IPS DF 4.7 (cell line): ENCODE measurements around the gene CDKAL1.
A peak's percentile ranks its signal among the peaks of the same experiment; 100 is the strongest.

Source experiments
- DNase-seq: peaks from one replicate; pipeline ENCODE4 v3.0.0-alpha.2; 2013; ENCODE audit warnings: low spot score; ENCODE audit errors: extremely low read depth

CDKAL1 gene

DNA sequence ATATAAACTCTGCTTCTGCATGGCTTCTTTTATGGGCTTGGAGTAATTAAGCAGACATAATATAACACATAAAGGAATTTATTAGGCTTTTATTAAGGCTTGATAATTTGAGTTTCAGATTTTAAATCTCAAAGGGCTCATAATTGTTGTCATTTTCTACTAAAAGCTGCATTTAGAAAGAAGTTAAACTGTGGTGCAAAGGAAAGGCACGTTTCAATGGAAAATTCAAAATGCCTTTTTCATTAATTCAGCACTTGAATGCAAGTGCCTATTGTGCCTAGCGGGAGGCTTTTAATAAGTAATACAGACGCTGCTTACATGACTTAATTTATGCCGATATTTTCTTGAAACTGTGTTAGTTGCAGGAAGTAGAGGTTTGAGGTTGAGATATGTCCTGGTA is 627.5 kb downstream of the CDKAL1 start:
- DNase-seq, result no peak

DNA sequence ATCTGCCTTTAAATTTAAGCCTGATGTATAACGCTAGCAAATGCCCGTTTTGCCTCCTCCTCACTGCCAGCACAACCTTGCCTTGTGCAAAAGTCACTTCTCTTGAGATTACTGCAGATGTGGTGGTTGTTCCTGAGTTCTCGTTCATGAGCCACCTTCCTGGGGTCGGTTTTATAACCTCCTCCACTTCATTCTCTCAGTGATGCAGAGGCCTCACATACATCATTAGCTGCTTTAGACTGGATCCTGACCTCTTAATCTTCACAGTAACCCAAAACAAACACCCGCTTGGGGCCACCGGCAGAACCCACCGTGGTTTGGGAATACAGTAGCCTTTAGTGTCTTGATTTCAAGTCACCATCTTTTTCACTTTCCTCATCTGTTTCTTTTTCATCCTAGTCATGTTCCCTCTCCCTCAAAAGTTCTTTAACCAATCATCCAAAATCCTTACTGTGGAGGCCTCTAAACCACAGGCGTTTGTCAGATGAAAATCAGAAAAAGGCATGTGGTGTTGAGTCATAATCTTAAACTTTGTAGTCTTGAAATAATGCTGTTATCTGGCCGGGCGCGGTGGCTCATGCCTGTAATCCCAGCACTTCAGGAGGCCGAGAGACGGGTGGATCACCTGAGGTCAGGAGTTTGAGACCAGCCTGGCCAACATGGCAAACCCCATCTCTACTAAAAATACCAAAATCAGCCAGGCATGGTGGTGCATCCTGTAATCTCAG is 629.0 kb downstream of the CDKAL1 start:
- no peak for DNase-seq

- no peak for DNase-seq
Measured at GRCh38 chr6:21163838-21164180, 629.6 kb downstream of the CDKAL1 start.

- DNase-seq, result no peak
Measured at GRCh38 chr6:21164768-21165326, 630.6 kb downstream of the CDKAL1 start.

- no peak for DNase-seq
Measured at GRCh38 chr6:21166754-21167153, 632.5 kb downstream of the CDKAL1 start.

DNA sequence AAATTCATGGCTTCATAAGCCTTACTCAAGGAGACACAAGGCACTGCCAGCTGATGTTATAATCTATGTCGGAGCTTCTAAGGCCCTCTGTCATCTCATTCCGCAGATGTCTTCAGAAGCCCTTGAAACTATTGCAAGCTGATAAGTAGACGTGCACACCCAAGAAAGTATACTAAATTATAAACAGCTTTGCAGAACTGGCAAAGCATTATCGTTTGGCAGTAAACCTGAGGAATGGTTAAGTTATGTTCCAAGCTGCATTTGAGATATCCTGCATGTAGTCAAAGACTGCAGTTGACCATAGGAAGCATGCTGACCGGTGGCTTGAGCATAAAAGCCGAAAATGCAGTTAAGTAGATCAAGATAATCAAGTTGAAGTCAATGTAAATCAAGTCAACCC is 633.5 kb downstream of the CDKAL1 start:
- DNase-seq, result no peak

DNA sequence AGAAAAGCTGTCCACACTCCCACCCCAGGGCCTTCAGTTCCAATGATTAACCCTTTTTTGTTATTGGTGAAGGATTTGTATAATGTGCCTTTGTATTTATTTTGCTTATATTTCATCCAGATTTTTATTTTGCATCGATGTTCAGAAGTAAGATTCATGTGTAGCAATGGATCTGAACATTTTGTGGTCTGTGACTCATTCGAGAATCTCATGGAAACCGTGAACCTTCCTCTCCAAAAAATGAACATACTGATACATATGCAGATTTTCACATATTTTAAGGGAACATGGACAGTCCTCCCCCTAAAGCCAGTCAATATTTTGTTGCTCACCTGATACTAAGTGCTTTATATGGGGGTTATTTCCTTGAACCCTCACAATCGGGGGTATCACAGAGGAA is 637.5 kb downstream of the CDKAL1 start:
- no peak for DNase-seq

DNA sequence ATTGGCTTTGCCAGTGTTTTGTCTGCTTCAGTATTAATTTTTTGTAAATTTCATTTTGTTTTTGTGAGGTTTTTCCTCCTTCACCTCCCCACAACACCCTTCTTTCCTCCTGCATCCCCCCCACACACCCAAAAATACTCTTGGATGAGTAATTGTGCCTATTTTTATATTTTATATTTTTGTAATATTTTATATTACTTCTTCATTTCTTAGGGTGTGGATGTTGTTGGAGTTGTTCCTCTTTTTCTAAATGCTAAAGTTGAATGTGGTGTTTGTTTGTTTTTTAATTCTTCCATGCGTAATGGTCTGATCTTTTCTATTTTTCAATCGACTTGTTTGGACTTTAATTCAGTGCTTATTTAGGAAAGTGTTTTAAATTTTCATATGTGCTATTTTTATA is 638.8 kb downstream of the CDKAL1 start:
- DNase-seq, result no peak

- no peak for DNase-seq
Measured at GRCh38 chr6:21173678-21174077, 639.4 kb downstream of the CDKAL1 start.

DNA sequence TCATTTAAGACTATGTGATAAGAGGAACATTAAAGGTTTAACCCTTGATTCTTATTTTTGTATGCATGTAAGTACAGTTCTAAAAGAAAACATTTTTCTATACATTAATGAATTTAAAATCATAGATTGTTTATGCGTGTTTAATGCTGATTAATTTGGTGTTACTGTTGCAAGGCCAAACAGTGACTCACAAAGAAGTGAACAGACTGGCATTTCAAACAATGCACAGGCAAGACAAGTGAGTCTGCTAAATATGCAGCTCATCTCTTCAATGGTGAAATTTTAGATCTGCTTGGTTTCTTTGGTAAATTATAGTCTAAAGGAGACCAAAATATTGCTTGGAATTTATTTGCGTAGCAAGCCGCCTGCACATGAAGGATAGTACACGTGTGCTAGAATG is 641.9 kb downstream of the CDKAL1 start:
- no peak for DNase-seq

GRCh38 chr6:21180155-21180554 is 645.9 kb downstream of the CDKAL1 start:
- no peak for DNase-seq

DNA sequence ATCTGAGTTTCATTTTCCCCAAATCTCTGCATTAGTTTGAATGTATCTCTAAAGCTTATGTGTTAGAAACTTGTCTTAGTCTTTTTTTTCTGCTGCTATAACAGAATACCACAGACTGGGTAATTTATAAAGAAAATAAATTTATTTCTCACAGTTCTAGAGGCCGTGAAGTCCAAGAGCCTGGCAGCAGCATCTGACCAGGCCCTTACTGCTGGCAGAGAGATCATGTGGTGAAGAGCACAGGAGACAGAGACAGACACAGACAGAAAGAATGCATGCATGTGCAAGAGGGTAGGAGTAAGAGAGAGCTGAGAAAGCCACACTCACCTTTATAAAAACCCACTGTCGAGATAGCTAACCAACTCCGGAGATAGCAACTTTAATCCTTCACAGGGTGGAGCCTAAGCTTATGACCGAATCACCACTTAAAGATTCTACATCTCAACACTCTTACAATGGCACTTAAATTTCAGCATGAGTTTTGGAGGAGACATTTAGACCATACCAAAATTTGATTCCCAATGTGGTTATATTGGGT is 646.6 kb downstream of the CDKAL1 start:
- no peak for DNase-seq

GRCh38 chr6:21181866-21182265 is 647.6 kb downstream of the CDKAL1 start:
- no peak for DNase-seq

DNA sequence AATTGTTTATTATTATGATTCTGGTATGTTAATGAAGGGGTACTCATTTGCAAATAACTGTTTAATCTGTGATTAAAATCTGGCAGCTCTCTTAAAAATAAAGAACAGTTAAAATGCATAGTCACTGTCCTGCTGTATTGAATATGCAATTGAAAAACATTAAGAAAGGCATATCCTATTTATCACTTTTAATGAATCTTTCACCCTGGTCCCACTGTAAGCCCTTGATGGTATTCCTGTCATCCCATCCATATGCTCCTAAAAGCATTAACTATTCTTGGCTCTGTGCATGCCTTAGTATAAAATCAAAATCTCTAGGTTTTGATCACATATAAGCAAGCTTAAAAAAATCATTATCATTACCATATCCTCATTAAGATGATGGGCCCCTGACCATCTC is 648.3 kb downstream of the CDKAL1 start:
- no peak for DNase-seq

GRCh38 chr6:21185861-21186478 is 651.7 kb downstream of the CDKAL1 start:
- peak; percentile 74 for DNase-seq

DNA sequence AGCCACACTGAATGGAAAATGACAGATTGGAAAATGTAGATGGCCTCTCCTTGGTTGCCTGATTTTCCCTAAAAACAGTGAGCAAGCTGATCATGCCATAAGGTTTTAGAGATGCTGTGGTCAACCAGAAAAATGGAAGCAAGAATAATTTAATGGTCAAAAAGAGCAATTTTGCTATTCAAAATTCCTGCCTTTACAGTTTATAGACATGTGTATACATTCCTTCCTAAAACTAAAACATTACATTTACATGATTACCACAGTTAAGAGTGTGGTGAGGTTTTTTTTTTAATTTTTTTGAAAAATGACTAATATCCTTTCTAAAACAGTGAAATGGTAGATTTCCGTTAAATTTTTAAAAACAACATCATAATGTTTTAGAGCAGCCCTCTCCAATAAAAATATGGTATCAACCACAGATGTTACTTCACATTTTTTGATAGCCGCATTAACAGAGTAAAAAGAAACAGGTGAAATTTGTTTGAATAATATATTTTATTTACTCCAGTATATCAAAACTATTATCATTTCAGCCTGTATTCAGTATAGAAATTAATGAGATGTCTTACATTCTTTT is 652.3 kb downstream of the CDKAL1 start:
- no peak for DNase-seq

DNA sequence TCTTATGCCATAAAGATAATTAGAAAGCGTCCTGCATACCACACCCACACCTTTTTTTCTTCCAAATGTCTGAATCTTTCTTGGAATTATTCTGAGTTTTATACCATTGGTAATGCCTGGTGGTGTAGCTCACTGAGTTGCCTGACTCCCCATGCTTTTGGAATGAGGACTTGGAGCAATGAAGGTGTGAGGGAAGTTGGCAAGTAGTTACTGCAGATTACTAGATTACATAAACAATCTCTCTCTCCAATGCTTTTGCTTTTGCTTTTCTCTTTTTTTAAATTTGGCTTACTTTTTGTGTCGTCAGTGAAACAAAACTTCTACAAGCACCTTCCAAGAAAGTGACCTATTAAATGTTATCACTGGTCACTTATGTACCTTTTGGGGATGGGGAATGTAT is 653.2 kb downstream of the CDKAL1 start:
- no peak for DNase-seq

GRCh38 chr6:21188505-21189223 is 654.4 kb downstream of the CDKAL1 start:
- no peak for DNase-seq

DNA sequence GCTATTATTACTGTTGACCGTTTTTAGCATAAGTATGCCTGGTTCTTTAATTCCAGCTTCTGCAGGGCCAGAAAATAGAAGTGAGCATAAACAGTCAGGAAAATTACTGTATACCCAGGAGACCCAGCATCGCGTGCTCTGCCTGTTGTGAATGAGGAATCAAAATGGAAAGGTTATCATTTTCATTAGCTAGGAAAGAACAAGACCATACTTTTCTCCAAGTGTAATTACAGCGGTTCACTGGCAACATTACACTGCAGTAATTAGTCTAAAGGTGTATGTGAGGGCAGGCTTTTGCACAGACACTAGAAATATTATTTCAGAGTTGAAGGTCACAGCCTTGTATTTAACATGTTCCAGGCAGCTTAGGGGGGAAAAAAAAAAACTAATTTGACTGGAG is 655.5 kb downstream of the CDKAL1 start:
- no peak for DNase-seq

DNA sequence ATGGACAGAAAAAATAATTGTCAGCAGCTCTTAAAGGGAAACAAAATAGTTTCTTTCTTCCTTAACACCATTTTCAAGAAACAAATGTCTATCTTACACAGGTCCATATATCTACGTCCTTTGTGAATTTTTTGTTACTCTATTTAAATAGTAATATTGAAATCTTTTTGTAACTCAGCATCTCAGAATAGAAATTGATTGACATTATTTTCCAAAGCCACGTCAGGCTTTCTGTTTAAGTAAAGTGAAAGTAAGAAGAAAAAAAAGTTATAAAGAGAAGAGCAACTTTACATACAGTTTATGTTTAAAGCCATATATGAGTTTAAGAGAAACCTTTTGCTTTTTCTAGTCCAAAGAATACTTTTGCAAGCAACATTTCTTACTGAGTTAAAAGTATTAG is 656.4 kb downstream of the CDKAL1 start:
- no peak for DNase-seq

GRCh38 chr6:21193790-21194475 is 659.7 kb downstream of the CDKAL1 start:
- no peak for DNase-seq
